ENCODE data around the gene PFKFB2. TPM values are rescaled to one million over a fixed set of nuclear protein-coding genes. Genes with fewer than 3 reads are reported as not detected.

Gene PFKFB2
- total and polyA plus RNA-seq, 8 donors: 4.4 to 28.5 (median 10.4) TPM

- Histone ChIP-seq H3K4me3 (no peak overlapping the region), H3K9me3 (no peaks in the 10 kb centered on the region), H3K27ac (no peak overlapping the region), H3K4me1 (no peaks in the 10 kb centered on the region), H3K36me3 (peaks cover 0 to 3% (median 0%) of the 10 kb centered on the region in 3 donors), H3K27me3 (no peaks in the 10 kb centered on the region)
- WGBS, 2 donors: 87% methylated on average over 6 of the region's 6 CpGs
- TF ChIP-seq CTCF (IDR thresholded peaks at IDR 0.05): no peak
- intact Hi-C loops (cut with DNase I): no loop called here
- DNase-seq: no peak
- FAIRE-seq: no peak
- ATAC-seq: no peak
Observed at GRCh38 chr1:207071426-207071825, 18.4 kb downstream of the PFKFB2 start.

GRCh38 chr1:207072233-207072632, 19.2 kb downstream of the PFKFB2 start:
- Histone ChIP-seq H3K9me3 (no peaks in the 10 kb centered on the region), H3K27ac (no peak overlapping the region), H3K27me3 (no peaks in the 10 kb centered on the region), H3K4me3 (no peak overlapping the region), H3K4me1 (no peaks in the 10 kb centered on the region), H3K36me3 (peaks cover 0 to 3% (median 0%) of the 10 kb centered on the region in 3 donors)
- DNase-seq: no peak
- intact Hi-C loops (cut with DNase I): no loop called here
- ATAC-seq: no peak
- FAIRE-seq: no peak
- WGBS, 2 donors: 86 to 89% methylated on average over 8 of the region's 8 CpGs
- no peak for TF ChIP-seq CTCF (IDR thresholded peaks at IDR 0.05)

GRCh38 chr1:207073906-207074820, 21.1 kb downstream of the PFKFB2 start:
- WGBS, 2 donors: 69 to 74% methylated on average over 4 of the region's 4 CpGs
- Histone ChIP-seq H3K4me3 (no peak overlapping the region), H3K9me3 (no peaks in the 10 kb centered on the region), H3K27me3 (no peaks in the 10 kb centered on the region), H3K36me3 (no peaks in the 10 kb centered on the region), H3K27ac (no peak overlapping the region), H3K4me1 (no peaks in the 10 kb centered on the region)
- intact Hi-C loops (cut with DNase I): no loop called here
- no peak for FAIRE-seq
- TF ChIP-seq CTCF (IDR thresholded peaks at IDR 0.05): no peak
- ATAC-seq: no peak
- no peak for DNase-seq

- Histone ChIP-seq H3K27me3 (no peaks in the 10 kb centered on the region), H3K36me3 (no peaks in the 10 kb centered on the region), H3K4me3 (no peak overlapping the region), H3K4me1 (no peaks in the 10 kb centered on the region), H3K27ac (no peak overlapping the region), H3K9me3 (no peaks in the 10 kb centered on the region)
- ATAC-seq (no peak), FAIRE-seq (no peak), DNase-seq (no peak)
- 54 to 66% methylated on average over 5 of the region's 5 CpGs for WGBS, 2 donors
- intact Hi-C loops (cut with DNase I): no loop called here
- TF ChIP-seq CTCF (IDR thresholded peaks at IDR 0.05): no peak
Observed at GRCh38 chr1:207076181-207076955, 23.3 kb downstream of the PFKFB2 start.

Data from pancreas (tissue), 10 donors.